GM21737 (cell line): ENCODE data around the gene NEK8.
"Not testable (repeated sequence)": the region's sequence is repeated elsewhere in the genome, so short reads cannot be mapped to it uniquely, and the experiment has no call there.

ENCODE experiments used
- ATAC-seq: cut with Tn5 transposase; IDR thresholded peaks from one replicate; pipeline ENCODE4 v1.9.1; 2021; ENCODE audit warnings: mild to moderate bottlenecking, moderate library complexity; ENCODE audit not compliant: unreplicated experiment

NEK8 gene

DNA sequence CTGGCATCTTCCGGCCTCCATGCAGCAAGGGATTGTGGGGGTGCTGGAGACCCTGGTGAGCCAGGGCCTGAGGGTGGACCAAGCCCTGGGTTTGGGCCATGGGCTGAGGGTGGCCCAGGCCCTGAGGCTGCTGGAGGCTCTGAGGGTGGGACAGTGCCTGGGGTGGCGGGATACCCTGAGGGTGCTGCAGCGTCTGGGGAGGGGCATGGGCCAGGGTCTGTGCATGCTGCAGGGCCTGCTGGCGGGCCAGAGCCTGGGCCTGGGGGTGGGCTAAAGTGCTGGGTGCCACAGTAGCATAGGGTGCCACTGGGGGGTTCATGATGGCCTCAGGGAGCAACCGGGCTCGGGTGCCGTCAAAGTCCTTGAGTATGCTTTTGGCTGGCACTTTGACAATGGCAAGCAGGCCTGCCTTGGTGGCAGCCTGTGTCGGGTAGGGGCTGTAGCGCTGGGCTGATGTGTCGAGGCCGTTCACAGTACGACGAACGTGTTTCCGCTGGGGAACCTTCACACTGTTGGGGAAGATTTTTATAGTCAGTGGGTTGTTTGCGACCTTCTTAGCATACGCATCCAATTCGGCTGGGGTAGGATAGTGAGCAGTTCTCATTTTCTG lies 30.8 kb downstream of the NEK8 start:
- no peak for ATAC-seq

DNA sequence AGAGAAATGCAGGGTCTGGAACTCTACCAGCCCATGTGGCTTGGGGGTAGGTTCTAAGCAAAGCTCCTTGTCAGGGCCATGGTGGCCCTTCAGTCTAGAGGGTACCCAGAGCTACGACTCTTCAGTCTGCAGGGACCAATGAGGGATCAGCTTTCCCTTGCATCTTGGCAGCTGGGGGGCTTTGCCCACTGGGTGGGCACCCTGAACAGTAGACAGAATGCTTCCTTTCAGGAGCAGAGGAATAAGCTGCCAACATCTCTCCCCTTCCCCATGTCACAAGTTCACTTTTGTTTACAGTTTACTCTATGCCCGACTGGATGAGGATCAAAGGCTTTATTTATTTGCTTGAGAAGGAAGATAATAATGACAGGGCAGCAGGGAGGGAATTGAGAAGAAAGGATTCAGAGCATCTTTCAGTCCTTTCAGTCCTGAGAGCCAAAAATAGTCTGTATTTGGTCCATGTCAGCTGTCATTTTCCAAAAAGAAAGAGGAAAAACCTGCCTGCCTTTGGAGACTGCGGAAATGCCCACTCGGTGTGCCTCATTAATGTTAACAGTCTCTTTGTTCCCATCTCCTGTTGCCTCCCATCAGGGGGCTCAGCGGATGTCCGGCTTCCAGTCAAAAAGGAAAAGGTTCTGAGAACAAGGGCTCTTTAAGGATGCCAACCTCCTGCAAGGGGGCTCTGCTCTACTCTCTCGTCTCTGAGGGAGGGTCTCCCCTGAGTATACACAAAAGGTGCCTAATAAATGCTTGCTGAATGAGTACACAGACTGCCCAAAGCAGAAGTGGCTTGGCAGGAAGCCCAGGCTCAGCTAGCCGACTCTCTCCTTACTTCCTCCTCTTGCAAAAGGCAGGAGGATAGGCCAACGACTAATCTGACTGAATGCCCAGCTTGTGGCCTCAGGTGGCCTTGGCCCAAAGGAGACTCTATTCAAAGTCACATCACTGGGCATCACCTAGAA lies 32.3 kb downstream of the NEK8 start:
- ATAC-seq, result no peak

DNA sequence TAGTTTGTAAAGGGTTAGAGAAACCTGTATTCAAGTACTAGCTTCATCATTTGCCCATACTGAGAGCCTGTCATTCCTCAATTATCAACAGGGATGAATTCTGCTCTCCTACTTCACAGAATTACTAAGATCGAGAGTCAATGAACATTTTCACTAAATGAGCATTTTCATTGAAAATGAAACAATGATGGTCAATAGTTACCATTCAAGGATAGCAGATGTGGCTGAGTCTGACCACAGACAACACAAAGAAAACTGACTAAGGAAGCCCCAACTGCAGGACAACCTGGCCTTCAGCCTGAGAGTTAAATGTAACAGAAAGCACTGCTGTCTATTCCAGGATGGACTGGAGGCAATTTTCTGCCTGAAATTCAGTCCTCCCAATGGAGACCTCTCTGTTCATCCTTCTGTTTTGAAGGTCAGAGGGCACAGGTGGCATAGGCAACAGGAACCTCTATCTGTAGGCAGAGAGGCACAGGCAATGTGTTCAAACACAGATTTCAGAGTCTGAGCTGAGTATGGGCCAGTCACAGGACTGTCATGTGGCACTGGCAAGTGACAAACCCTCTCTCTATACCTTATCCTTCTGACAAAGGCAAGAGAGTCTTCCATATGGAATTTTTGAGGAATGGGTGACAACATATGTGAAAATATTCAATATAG lies 34.7 kb downstream of the NEK8 start:
- no peak for ATAC-seq

DNA sequence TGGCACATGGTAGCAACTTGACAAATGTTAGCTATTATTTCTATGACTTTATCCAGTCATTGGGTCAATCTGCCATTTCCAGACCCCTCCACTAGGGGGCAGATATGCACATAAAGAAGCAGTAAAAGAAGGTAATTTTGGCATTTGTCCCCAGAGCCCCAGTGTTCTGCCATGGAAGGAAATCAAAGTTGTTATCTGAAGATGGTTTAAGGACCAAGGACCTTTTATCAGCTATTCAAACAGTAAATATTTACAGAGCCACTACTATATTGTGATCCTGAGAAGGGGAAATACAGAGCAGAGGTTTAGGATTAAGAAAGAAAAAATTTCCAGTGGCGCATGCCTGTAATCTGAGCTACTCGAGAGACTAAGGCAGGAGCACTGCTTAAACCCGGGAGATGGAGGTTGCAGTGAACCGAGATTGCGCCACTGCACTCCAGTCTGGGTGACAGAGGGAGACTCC lies 35.2 kb downstream of the NEK8 start:
- ATAC-seq, result no peak

DNA sequence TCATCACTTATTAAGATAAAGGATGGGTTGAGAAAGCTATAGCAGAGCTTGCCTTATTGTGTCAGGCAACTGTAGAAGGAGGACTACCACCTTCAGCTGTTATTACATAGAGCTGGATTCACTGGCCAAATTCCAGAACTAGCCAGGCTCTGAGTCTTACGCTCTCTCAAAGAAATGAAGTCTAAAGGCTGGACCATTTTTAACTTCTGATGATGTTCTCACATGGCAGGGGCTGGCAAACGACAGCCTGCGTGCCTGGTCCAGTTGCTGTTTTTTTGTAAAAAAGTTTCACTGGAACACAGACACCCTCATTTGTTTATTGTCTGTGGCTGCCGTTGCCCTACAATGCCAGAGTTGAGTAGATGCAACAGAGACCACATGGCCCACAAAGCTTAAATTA lies 36.5 kb downstream of the NEK8 start:
- ATAC-seq, result no peak

DNA sequence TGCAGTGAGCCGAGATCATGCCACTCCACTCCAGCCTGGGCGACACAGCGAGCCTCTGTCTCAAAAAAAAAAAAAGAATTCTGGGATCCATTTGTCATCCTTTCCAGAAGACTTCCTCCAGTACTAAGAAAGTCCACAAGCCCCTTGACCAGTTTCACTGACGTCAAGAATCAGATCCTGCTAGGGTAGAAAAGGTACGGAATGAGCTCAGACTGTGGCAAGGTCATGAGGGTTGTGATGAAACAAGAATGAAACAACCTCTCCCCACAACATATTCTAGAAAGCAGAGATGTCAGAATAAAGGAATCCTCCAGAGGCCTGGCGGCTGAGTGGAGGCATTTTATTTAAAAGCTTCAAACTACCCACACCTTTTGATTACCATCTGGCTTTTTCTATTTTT lies 45.1 kb downstream of the NEK8 start:
- ATAC-seq, result no peak

DNA sequence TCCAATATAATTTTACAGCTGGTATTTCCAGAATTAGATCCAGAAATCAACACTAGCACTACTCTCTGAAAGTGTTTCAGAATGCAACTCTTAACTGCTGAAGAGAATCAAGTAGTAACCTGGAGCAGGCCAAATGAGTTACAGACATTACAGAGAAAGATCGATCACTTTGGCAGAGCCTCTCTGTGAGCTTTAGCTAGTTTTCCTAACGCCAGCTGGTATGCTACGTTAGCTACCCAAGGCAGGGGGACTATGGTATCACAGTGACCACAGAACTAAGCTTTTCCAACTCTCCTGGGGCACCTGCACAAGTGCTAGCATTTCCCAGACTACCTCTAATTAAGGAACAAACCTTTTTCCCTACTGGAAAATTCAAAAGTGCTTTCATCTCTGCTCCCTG lies 45.6 kb downstream of the NEK8 start:
- no peak for ATAC-seq

DNA sequence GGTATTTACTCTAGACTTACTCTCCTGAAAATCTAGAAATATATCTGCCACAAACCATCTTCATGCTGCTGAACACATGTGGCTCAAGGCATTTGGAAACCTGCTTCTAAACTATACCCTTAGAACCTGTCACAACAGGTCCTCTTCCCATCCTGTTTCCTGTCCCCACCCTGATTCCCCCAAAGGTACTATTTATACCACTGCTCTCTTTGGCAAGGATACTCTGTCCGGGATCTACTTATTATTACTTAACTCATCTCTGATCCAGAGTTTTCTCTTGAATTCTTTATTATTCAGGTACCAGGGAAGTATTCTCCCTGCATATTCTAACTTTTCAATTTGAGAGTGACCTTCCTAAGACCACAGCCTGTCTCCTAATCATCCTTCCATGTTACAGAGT lies 48.6 kb downstream of the NEK8 start:
- ATAC-seq, result no peak

DNA sequence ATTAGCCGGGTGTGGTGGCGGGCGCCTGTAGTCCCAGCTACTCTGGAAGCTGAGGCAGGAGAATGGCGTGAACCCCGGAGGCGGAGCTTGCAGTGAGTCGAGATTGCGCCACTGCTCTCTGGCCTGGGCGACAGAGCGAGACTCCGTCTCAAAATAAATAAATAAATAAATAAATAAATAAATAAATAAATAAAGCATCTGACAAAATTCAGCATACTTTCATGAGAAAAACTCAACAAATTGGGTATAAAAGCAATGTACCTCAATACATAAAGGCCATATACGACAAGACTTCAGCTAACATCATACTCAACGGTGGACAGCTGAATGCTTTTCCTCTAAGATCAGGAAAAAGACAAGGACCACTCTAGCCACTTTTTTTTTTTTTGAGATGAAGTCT lies 51.0 kb downstream of the NEK8 start:
- not testable (repeated sequence) for ATAC-seq

DNA sequence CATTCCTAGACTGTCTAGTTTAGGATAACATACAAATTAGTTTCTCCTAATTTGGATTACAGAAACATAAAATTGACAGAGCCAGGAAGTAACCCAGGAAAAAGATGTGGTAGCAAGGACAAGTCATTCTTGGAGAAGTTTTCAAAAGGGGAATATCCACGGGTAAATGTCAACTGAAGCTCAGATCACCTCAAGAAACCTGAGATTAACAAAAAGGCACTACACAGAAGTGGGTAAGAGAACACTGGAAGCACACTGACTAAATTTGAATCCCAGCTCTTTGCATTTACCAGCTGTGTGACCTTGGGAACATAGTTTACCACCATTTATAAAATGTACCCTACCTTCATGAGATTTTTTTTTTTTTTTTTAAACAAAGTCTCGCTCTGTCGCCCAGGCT lies 54.6 kb downstream of the NEK8 start:
- no peak for ATAC-seq

DNA sequence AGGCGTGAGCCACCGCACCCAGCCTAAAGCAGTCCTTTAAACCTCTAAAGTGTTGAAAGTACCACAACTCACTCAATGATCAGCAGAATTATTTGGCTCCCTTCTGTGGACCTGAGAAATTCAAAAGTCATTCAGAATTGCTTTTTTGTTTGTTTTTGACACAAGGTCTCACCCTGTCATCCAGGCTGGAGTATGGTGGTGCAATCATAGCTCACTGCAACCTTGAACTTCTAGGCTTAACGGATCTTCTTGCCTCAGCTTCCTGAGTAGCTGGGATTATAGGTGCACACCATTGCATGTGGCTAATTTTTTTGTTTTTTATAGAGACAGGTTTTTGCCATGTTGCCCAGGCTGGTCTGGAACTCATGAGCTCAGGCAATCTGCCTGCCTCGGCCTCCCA lies 59.5 kb downstream of the NEK8 start:
- no peak for ATAC-seq
